Smooth muscle cell (in vitro differentiated cells): ENCODE results near the gene PDYN. TPM values are rescaled to one million over a fixed set of nuclear protein-coding genes. Genes with fewer than 3 reads are reported as not detected.

Experiments
- DNase-seq: peaks from one replicate; lab custom pipeline; 2025; ENCODE audit not compliant: unreplicated experiment; lab: John Stamatoyannopoulos, UW
- H2AFZ ChIP-seq: fragments of 200-600 bp; sonication (generic); 2 replicates; pipeline ENCODE4 v1.6.0; 2016; ENCODE audit warnings: antibody characterized with exemption, low read depth, mild to moderate bottlenecking
- H3F3A ChIP-seq: fragments of 200-600 bp; sonication (generic); 2 replicates; pipeline ENCODE4 v1.6.0; 2017; ENCODE audit warnings: antibody characterized with exemption, low read depth
- H3K27ac ChIP-seq: fragments of 200-600 bp; sonication (generic); 2 replicates; pipeline ENCODE4 v1.5.1; 2016; ENCODE audit warnings: low read depth, mild to moderate bottlenecking
- H3K27me3 ChIP-seq: fragments of 200-600 bp; sonication (generic); 2 replicates; pipeline ENCODE4 v1.6.1; 2016; ENCODE audit warnings: low read depth, mild to moderate bottlenecking
- H3K36me3 ChIP-seq: fragments of 200-600 bp; sonication (generic); 2 replicates; pipeline ENCODE4 v1.5.1; 2016; ENCODE audit warnings: low read depth
- H3K4me1 ChIP-seq: fragments of 200-600 bp; sonication (generic); 2 replicates; pipeline ENCODE4 v1.5.1; 2016; ENCODE audit warnings: low read depth
- H3K4me2 ChIP-seq: fragments of 200-600 bp; sonication (generic); 2 replicates; pipeline ENCODE4 v1.6.0; 2016; ENCODE audit warnings: mild to moderate bottlenecking
- H3K4me3 ChIP-seq: fragments of 200-600 bp; sonication (generic); 2 replicates; pipeline ENCODE4 v1.5.1; 2016; ENCODE audit warnings: mild to moderate bottlenecking
- H3K79me2 ChIP-seq: fragments of 200-600 bp; sonication (generic); 2 replicates; pipeline ENCODE4 v1.6.0; 2016; ENCODE audit warnings: low read depth, mild to moderate bottlenecking
- H3K9ac ChIP-seq: fragments of 200-600 bp; sonication (generic); 2 replicates; pipeline ENCODE4 v1.6.0; 2016; ENCODE audit warnings: low read depth
- H3K9me3 ChIP-seq: fragments of 200-600 bp; sonication (generic); replicated peaks from 2 replicates; pipeline ENCODE4 v1.5.1; 2016; ENCODE audit warnings: low read depth
- H4K20me1 ChIP-seq: fragments of 200-600 bp; sonication (generic); 2 replicates; pipeline ENCODE4 v1.6.0; 2016; ENCODE audit warnings: low read depth
- CTCF ChIP-seq: fragments of 200-600 bp; sonication (generic); IDR thresholded peaks from 2 replicates; pipeline ENCODE4 v1.5.1; 2017; ENCODE audit warnings: borderline replicate concordance, mild to moderate bottlenecking, antibody characterized with exemption; ENCODE audit not compliant: insufficient read depth, poor library complexity, severe bottlenecking
- WGBS: methylation state at CpG from one replicate; pipeline ENCODE4 v1.1.7; 2016; ENCODE audit warnings: low lambda C conversion rate; 5-methylcytosine and 5-hydroxymethylcytosine counted together
- polyA plus RNA-seq: library from polyadenylated mRNA; unstranded; fragments of >200 nt; fragmentation: Nextera tagmentation; extraction: Ambion mirVana; gene quantifications from 2 replicates; pipeline ENCODE4 v1.2.1, GENCODE V29; 2016
- total RNA-seq: library from RNA; depleted of rRNA; stranded (reverse); fragments of >200 nt; gene quantifications from 2 replicates; pipeline ENCODE4 v1.2.3, GENCODE V29; 2014

The PDYN gene
- total and polyA plus RNA-seq, 2 experiments from 2014 or later: not detected

GRCh38 chr20:1979106-1979778 is 14.6 kb downstream of the PDYN start:
- Histone ChIP-seq H3K9ac (no peak overlapping the region), H3K27me3 (peaks cover 36% of the 10 kb centered on the region), H2AFZ (no peak overlapping the region), H3K4me3 (no peak overlapping the region), H3K27ac (no peak overlapping the region), H3F3A (no peaks in the 10 kb centered on the region), H3K36me3 (no peaks in the 10 kb centered on the region), H3K4me1 (peaks cover 5% of the 10 kb centered on the region), H3K9me3 (no peaks in the 10 kb centered on the region), H3K4me2 (no peak overlapping the region), H4K20me1 (no peaks in the 10 kb centered on the region), H3K79me2 (no peaks in the 10 kb centered on the region)
- DNase-seq: no peak
- no peak for TF ChIP-seq CTCF
- WGBS: 86% methylated on average over 3 of the region's 3 CpGs

- H2AFZ ChIP-seq: no peak overlapping the region
- no peaks in the 10 kb centered on the region for H3K9me3 ChIP-seq
- H3K27ac ChIP-seq: no peak overlapping the region
- H3K4me1 ChIP-seq: peaks cover 17% of the 10 kb centered on the region
- H3K4me2 ChIP-seq: no peak overlapping the region
- H4K20me1 ChIP-seq: no peaks in the 10 kb centered on the region
- DNase-seq: no peak
- no peaks in the 10 kb centered on the region for H3F3A ChIP-seq
- no peaks in the 10 kb centered on the region for H3K36me3 ChIP-seq
- 91% methylated on average over 11 of the region's 11 CpGs for WGBS
- H3K79me2 ChIP-seq: no peaks in the 10 kb centered on the region
- H3K9ac ChIP-seq: no peak overlapping the region
- no peak overlapping the region for H3K4me3 ChIP-seq
- H3K27me3 ChIP-seq: peaks cover 43% of the 10 kb centered on the region
- no peak for TF ChIP-seq CTCF
These were observed 18.6 kb downstream of the PDYN start for GRCh38 chr20:1975291-1975690.

GRCh38 chr20:1973601-1974440 is 20.0 kb downstream of the PDYN start:
- TF ChIP-seq CTCF: no peak
- H3F3A ChIP-seq: no peaks in the 10 kb centered on the region
- WGBS: 83% methylated on average over 15 of the region's 15 CpGs
- H3K9me3 ChIP-seq: no peaks in the 10 kb centered on the region
- H3K9ac ChIP-seq: no peak overlapping the region
- no peaks in the 10 kb centered on the region for H4K20me1 ChIP-seq
- peaks cover 27% of the 10 kb centered on the region for H3K4me1 ChIP-seq
- H2AFZ ChIP-seq: no peak overlapping the region
- no peak overlapping the region for H3K4me2 ChIP-seq
- H3K79me2 ChIP-seq: no peaks in the 10 kb centered on the region
- no peak overlapping the region for H3K27ac ChIP-seq
- no peaks in the 10 kb centered on the region for H3K36me3 ChIP-seq
- DNase-seq: no peak
- H3K4me3 ChIP-seq: no peak overlapping the region
- H3K27me3 ChIP-seq: peaks cover 39% of the 10 kb centered on the region
